Memory B cell (primary cell): Measurements from ENCODE around the gene ABRACL.

Source experiments
- ATAC-seq: fragments of 150-1000 bp; cut with Tn5 transposase; 2 replicates; pipeline ENCODE4 v1.10.0; 2021; ENCODE audit warnings: low read depth, mild to moderate bottlenecking, moderate library complexity
- DNase-seq, 2 donors: peaks; one replicate each; pipeline ENCODE4 v3.0.0; 2022; ENCODE audit warnings: low spot score in 2 of 2
- H3K27ac Mint-ChIP-seq: one replicate; pipeline ENCODE4 v1.8.0; 2022; ENCODE audit warnings: mild to moderate bottlenecking, moderate library complexity, mixed read lengths
- H3K27me3 Mint-ChIP-seq: one replicate; pipeline ENCODE4 v1.8.0; 2022; ENCODE audit warnings: mixed read lengths
- H3K36me3 Mint-ChIP-seq: one replicate; pipeline ENCODE4 v1.8.0; 2022; ENCODE audit warnings: mild to moderate bottlenecking, mixed read lengths
- H3K4me1 Mint-ChIP-seq: one replicate; pipeline ENCODE4 v1.8.0; 2022; ENCODE audit warnings: mixed read lengths
- H3K4me3 Mint-ChIP-seq: one replicate; pipeline ENCODE4 v1.8.0; 2022; ENCODE audit warnings: mild to moderate bottlenecking, moderate library complexity, mixed read lengths
- H3K9me3 Mint-ChIP-seq: one replicate; pipeline ENCODE4 v1.8.0; 2022; ENCODE audit warnings: mixed read lengths

ABRACL gene

DNA sequence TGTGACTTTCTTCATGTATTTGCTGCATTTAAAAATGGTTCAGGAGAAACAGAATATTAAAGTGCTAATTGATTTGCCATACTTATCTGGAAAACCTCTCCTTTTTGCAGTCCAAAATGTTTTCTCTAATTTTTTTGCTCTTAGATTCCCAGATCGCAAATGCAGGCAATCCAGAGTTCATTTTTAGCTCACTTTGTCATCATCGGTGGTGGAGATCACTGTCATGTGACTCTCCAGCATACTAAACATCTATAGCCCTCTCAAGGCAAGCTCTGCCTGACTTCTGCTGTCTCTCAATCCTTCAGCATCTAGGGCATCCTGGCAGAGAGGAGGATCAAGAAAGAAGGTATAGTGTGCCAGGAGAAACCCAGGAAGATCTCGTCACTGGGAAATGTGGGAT, 24.8 kb downstream of the ABRACL start:
- Mint-ChIP-seq H3K27ac (no peak overlapping the region), H3K27me3 (no peaks in the 10 kb centered on the region), H3K4me1 (no peaks in the 10 kb centered on the region), H3K9me3 (no peaks in the 10 kb centered on the region), H3K36me3 (no peaks in the 10 kb centered on the region), H3K4me3 (no peak overlapping the region)
- DNase-seq (no peak), ATAC-seq (no peak)

DNA sequence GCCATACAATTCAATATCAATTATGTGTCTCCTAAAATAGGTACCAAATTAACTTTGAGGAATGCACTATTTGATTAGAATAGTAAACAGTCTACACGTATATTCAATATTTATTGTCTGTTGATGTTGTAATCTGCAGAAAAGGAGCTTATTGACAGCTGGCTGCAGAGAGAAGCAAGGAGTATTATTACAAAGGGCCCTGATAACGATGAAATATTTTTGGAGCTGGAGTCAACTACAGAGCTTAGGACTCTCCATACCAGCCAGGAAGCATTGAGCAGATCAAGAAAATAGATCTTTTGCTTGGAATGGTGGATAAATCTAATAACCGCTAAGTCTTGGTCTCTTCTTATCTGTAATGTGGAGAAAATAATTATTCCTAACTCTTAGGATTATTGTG, 25.5 kb downstream of the ABRACL start:
- H3K9me3 Mint-ChIP-seq: no peaks in the 10 kb centered on the region
- no peaks in the 10 kb centered on the region for H3K36me3 Mint-ChIP-seq
- no peak overlapping the region for H3K27ac Mint-ChIP-seq
- ATAC-seq (no peak), DNase-seq (no peak)
- H3K4me1 Mint-ChIP-seq: no peaks in the 10 kb centered on the region
- H3K4me3 Mint-ChIP-seq: no peak overlapping the region
- H3K27me3 Mint-ChIP-seq: no peaks in the 10 kb centered on the region

DNA sequence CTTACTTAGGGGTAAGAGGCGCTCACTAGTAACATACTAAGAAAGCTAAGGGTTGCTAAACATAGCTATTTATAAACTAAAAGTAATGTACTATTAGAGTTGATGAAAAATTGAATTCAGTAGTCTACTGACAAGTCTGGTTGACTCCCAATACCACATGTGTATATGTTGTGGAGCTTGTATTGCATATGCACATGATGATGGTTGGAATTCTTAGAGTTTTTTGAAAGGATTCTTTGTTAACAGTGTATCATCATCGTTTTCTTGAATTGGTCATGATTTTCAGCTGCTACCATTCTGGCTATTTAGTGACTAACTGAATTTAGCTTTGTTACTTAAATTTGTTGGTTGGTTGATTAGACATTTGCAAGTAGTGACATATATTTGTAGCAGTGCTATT, 27.2 kb downstream of the ABRACL start:
- H3K9me3 Mint-ChIP-seq: no peaks in the 10 kb centered on the region
- no peaks in the 10 kb centered on the region for H3K36me3 Mint-ChIP-seq
- H3K4me3 Mint-ChIP-seq: no peak overlapping the region
- H3K27ac Mint-ChIP-seq: no peak overlapping the region
- H3K27me3 Mint-ChIP-seq: peaks cover 1% of the 10 kb centered on the region
- DNase-seq: no peak
- ATAC-seq: no peak
- no peaks in the 10 kb centered on the region for H3K4me1 Mint-ChIP-seq

DNA sequence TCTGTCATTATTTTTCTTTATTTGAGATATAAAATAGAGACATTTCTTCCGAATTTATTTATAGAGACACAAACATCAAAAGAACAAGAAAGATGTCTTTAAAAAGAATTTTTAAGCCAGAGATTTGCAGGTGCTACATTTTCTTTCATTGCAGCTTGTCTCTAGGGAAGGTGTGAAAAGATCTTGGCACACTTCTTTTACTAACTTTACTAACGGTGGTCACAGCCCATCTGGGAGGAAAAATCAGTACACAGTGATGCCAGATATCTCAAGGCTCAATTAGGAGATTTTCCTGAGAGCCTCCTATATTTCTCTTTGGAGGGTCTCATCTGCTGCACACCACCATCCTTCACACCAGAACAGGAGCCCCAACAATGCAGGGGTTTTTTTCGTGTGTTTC, 29.5 kb downstream of the ABRACL start:
- peaks cover 4% of the 10 kb centered on the region for H3K27me3 Mint-ChIP-seq

DNA sequence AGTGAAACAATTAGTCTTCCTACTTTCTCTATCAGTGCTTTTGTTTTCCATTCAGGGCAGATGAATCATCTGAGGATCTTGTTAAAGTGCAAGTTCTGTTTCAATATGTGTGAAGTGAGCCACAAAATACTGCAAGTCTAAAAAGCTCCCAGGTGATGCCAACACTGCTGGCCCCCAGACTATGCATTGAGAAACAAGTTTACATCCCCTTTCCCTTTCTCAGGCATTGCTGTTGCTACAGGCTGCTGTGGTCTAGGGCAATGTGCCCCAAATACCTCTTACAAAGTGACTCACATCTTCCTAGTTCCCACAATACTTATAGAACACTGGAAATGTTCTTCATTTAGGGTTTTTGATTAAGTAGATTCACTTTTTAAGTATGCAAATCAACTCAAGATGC, 31.8 kb downstream of the ABRACL start:
- Mint-ChIP-seq H3K4me1 (no peaks in the 10 kb centered on the region), H3K36me3 (no peaks in the 10 kb centered on the region), H3K27me3 (peaks cover 4% of the 10 kb centered on the region), H3K4me3 (no peak overlapping the region), H3K9me3 (no peaks in the 10 kb centered on the region), H3K27ac (no peak overlapping the region)
- ATAC-seq (no peak), DNase-seq (no peak)

More for the DNA sequence above, 29.5 kb downstream of the ABRACL start:
- H3K4me1 Mint-ChIP-seq: no peaks in the 10 kb centered on the region
- H3K27ac Mint-ChIP-seq: no peak overlapping the region
- no peaks in the 10 kb centered on the region for H3K9me3 Mint-ChIP-seq
- H3K36me3 Mint-ChIP-seq: no peaks in the 10 kb centered on the region
- no peak overlapping the region for H3K4me3 Mint-ChIP-seq
- ATAC-seq (no peak), DNase-seq (no peak)

DNA sequence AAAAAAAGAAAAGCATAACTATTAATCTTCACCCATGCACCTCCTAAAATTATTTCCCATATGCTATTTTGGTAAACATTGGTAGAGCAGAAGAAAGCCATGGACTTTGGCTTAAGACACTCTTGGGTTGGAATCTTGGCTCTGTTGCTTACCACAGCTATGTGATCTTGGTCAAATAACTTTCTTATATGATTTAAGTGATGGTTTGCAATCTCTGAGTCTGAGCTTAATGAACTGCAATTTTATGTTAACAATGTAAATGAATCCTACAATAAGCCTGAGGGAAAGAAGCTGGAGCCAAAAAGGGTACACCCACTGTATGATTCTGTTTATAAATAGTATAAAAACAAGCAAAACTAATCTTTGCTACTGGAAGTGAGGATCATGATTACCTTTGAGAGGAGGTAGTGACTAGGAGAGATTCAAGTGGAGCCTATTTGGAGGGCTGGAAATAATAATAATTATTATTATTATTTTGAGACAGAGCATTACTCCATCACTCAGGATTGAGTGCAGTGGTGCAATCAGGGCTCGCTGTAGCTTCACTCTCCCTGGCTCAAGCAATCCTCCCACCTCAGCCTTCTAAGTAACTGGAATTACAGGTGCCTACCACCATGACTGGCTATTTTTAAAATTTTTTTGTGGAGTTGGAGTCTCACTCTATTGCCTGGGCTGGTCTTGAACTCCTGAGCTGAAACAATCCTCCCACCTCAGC, 34.5 kb downstream of the ABRACL start:
- Mint-ChIP-seq H3K9me3 (no peaks in the 10 kb centered on the region), H3K4me1 (no peaks in the 10 kb centered on the region), H3K36me3 (no peaks in the 10 kb centered on the region), H3K27me3 (peaks cover 4% of the 10 kb centered on the region), H3K4me3 (no peak overlapping the region), H3K27ac (no peak overlapping the region)
- no peak for ATAC-seq
- no peak for DNase-seq

DNA sequence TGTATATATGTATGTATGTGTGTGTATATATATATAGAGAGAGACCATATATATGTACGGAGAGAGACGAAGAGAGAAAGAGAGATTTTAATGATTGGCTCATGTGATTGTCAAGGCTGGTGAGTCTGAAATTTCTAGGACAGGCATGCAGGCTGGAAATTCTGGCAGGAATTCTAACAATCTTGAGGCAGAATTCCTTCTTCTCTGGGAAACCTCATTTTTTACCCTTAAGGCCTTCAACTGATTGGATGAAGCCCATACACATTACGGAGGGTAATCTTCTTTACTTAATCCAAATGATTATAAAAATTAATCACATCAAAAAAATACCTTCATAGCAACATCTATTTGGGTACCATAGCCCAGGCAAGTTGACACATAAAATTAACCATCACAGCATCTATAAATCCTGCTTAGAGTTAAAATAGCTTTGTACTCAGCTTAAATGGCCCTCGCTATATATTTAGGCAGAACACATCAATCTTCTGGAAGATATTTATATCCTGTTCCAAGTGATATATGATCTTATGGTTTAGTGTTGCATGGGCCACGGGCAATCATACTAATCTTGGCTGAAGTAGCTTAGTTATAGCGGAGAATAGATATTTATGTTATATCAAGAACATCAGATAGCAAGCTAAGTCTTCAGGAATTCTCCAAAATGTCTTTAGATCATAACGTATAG, 36.6 kb downstream of the ABRACL start:
- no peak overlapping the region for H3K4me3 Mint-ChIP-seq
- no peaks in the 10 kb centered on the region for H3K36me3 Mint-ChIP-seq
- H3K9me3 Mint-ChIP-seq: no peaks in the 10 kb centered on the region
- H3K4me1 Mint-ChIP-seq: no peaks in the 10 kb centered on the region
- ATAC-seq: no peak
- peaks cover 4% of the 10 kb centered on the region for H3K27me3 Mint-ChIP-seq
- no peak overlapping the region for H3K27ac Mint-ChIP-seq
- no peak for DNase-seq

DNA sequence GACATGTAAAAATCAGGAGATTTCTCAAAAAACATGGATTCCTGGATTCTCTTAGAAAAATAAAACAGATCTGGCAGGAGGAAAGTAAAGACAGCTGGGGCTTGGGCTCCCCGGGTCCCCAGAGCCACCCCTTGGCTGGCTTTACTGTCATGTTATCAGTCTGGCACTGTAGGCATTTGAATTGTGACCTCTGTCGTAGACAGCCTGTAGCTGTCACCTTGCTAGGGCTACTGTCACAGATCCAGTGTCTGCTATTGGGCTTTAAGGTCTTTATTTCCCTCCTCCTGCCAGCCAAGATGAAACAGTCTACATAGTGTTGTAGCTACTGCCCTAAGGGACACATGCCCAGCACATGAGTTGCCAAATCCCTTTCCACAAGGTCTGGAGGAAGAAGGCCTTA, 37.5 kb downstream of the ABRACL start:
- DNase-seq (no peak), ATAC-seq (no peak)
- no peak overlapping the region for H3K4me3 Mint-ChIP-seq
- H3K9me3 Mint-ChIP-seq: no peaks in the 10 kb centered on the region
- no peaks in the 10 kb centered on the region for H3K4me1 Mint-ChIP-seq
- no peak overlapping the region for H3K27ac Mint-ChIP-seq
- no peaks in the 10 kb centered on the region for H3K36me3 Mint-ChIP-seq
- peaks cover 3% of the 10 kb centered on the region for H3K27me3 Mint-ChIP-seq

DNA sequence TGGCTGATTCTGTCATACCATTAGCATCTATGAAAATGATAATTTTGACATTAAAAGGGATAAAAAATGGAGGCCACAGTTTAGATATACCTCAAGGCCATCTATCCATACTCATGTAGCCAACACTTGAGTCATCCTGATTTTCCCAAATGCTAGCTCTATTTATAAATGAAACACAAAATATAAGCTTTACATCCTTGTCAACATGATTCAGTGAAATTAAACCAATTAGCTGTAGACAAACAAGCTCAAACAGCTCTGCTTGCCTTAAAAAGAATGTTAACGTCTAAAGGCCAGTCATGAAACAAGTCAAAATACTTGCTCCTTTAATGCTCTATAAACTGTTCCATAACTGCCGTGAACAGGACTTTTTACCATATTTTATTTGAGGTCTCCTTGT, 40.3 kb downstream of the ABRACL start:
- Mint-ChIP-seq H3K9me3 (no peaks in the 10 kb centered on the region), H3K4me3 (no peak overlapping the region), H3K4me1 (no peaks in the 10 kb centered on the region), H3K27me3 (no peaks in the 10 kb centered on the region), H3K36me3 (no peaks in the 10 kb centered on the region), H3K27ac (no peak overlapping the region)
- DNase-seq (no peak), ATAC-seq (no peak)

DNA sequence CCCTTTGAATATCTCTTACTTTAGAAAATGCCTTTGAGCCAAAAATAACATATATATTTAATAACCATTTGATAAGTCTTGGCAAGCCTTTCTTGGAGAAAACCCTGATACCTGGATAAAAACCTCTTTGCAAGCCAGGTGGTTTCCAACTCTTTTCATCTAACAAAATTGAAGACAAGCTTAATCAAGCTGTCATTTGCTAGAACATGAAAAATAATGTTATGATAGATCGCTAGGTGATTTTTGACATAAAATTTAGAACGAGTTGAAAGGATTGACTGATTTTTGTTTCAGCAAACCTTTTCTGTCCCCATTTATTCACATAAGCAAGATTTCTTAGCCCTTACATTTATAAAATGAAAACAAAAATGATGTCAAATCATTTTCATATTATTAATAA, 44.6 kb downstream of the ABRACL start:
- no peak for ATAC-seq
- no peak overlapping the region for H3K27ac Mint-ChIP-seq

DNA sequence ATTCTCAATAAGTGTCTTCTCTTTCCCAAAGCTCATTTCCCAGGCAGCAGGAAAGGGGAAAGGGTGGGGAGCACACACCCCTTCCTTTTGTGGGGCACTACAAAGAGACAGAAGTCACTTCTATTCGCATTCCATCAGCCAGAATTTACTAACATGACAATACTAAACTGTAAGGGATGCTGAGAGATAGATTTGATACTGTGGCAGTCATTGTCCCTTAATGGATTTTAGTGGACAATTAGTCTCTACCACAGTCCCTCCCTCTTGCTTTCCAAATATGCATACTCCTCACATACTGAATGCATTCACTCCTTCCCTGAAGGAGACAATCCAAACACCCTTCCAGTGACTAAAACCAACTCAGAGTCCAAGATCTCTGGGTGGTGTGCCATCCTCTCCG, 50.5 kb downstream of the ABRACL start:
- Mint-ChIP-seq H3K27me3 (no peaks in the 10 kb centered on the region), H3K4me3 (no peak overlapping the region), H3K27ac (no peak overlapping the region), H3K36me3 (no peaks in the 10 kb centered on the region), H3K9me3 (no peaks in the 10 kb centered on the region), H3K4me1 (no peaks in the 10 kb centered on the region)
- no peak for DNase-seq
- ATAC-seq: no peak

More for the DNA sequence above, 44.6 kb downstream of the ABRACL start:
- Mint-ChIP-seq H3K36me3 (no peaks in the 10 kb centered on the region), H3K4me3 (no peak overlapping the region), H3K9me3 (no peaks in the 10 kb centered on the region), H3K27me3 (no peaks in the 10 kb centered on the region), H3K4me1 (no peaks in the 10 kb centered on the region)
- no peak for DNase-seq

DNA sequence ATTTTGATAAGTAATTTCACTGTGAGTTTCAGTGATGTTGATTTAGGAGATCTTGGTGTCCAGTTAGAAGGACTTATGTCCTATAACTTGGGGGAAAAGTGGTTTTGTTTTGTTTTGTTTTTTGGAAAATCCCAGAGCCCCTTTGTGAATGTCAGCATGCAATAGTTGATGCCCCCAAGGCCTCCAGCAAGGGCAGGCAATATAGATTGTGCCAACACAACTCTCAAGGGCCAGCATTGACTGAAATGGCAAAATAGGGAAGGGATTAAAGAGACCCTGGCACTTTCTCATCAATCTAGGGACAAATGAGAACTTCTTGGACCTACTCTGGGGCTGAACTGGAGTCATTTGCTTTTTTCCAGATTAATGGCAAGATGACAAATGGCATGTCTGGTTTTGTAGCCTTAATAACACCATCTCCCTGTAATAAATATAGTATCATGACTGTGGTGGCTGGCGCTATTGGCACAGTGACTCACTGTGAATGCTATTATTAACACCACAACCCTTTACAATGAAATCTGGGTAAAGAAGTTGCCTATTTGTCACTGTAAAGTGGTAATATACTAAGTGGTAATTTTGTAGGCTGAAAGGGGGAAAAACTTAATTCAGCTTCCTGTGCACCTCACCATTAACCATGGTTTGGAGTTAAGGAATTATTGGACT, 51.8 kb downstream of the ABRACL start:
- Mint-ChIP-seq H3K4me1 (no peaks in the 10 kb centered on the region), H3K36me3 (no peaks in the 10 kb centered on the region), H3K27me3 (no peaks in the 10 kb centered on the region), H3K9me3 (no peaks in the 10 kb centered on the region), H3K4me3 (no peak overlapping the region), H3K27ac (no peak overlapping the region)
- DNase-seq (no peak), ATAC-seq (no peak)

DNA sequence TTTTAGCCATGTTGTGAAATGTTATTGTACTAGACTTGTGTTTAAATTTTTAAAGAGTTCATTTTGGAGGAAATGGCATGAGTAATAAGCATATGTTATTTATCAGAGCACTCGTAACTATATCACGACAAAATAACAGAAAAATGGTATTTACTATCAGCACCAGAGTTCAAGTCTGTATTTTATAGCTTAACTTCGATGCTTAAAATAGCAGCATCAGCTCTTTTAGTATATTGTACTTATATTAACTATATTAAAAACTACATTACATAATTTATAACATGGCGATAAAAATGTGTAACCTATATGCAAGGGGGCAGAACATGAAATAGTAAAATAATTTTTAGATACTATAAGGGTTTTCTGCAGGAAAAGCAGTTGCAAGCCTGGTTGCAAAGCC, 52.9 kb downstream of the ABRACL start:
- H3K36me3 Mint-ChIP-seq: no peaks in the 10 kb centered on the region
- ATAC-seq (no peak), DNase-seq (no peak)
- H3K27ac Mint-ChIP-seq: no peak overlapping the region
- H3K27me3 Mint-ChIP-seq: no peaks in the 10 kb centered on the region
- H3K4me3 Mint-ChIP-seq: no peak overlapping the region
- peaks cover 3% of the 10 kb centered on the region for H3K4me1 Mint-ChIP-seq
- no peaks in the 10 kb centered on the region for H3K9me3 Mint-ChIP-seq

DNA sequence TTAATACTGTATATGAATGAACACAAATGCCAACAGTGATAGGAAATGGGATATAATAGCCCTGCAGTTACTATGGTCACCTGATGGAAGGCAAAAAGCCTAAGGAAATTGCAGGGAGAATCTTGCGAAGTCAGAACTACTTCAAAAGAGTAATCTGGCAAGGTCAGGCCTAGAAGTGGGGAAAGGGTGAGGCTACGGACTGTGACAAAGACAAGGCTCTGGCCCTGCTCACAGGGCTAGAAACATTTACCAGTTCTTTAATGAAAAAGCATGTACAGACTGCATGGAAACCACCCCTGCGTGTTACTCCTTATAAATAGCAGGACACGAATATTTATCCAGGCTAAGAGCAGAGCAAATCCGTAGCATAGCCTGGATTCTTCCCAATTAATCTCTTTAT, 53.8 kb downstream of the ABRACL start:
- peaks cover 3% of the 10 kb centered on the region for H3K4me1 Mint-ChIP-seq
- no peaks in the 10 kb centered on the region for H3K36me3 Mint-ChIP-seq
- H3K9me3 Mint-ChIP-seq: no peaks in the 10 kb centered on the region
- ATAC-seq: no peak
- H3K4me3 Mint-ChIP-seq: no peak overlapping the region
- H3K27me3 Mint-ChIP-seq: no peaks in the 10 kb centered on the region
- no peak for DNase-seq
- H3K27ac Mint-ChIP-seq: no peak overlapping the region
